Activated naive CD8-positive, alpha-beta T cell treated with anti-CD3 and anti-CD28 coated beads, Interleukin-2, amount 50 U/mL, for 24 hours (primary cell): Measurements from ENCODE around the gene EFNA5.

Experiments
- ATAC-seq: fragments of 150-1000 bp; cut with Tn5 transposase; one replicate; pipeline ENCODE4 v1.10.0; 2021
- DNase-seq: peaks from one replicate; pipeline ENCODE4 v3.0.0; 2021
- H3K27ac Mint-ChIP-seq: one replicate; pipeline ENCODE4 v1.8.0; 2021; ENCODE audit warnings: mild to moderate bottlenecking, mixed read lengths
- H3K27me3 Mint-ChIP-seq: one replicate; pipeline ENCODE4 v1.8.0; 2021; ENCODE audit warnings: mixed read lengths
- H3K36me3 Mint-ChIP-seq: one replicate; pipeline ENCODE4 v1.8.0; 2021; ENCODE audit warnings: low read depth, mixed read lengths
- H3K4me1 Mint-ChIP-seq: one replicate; pipeline ENCODE4 v1.8.0; 2021; ENCODE audit warnings: mixed read lengths
- H3K4me3 Mint-ChIP-seq: one replicate; pipeline ENCODE4 v1.8.0; 2021; ENCODE audit warnings: mild to moderate bottlenecking, moderate library complexity, mixed read lengths
- H3K9me3 Mint-ChIP-seq: one replicate; pipeline ENCODE4 v1.8.0; 2021; ENCODE audit warnings: mixed read lengths

EFNA5 gene

DNA sequence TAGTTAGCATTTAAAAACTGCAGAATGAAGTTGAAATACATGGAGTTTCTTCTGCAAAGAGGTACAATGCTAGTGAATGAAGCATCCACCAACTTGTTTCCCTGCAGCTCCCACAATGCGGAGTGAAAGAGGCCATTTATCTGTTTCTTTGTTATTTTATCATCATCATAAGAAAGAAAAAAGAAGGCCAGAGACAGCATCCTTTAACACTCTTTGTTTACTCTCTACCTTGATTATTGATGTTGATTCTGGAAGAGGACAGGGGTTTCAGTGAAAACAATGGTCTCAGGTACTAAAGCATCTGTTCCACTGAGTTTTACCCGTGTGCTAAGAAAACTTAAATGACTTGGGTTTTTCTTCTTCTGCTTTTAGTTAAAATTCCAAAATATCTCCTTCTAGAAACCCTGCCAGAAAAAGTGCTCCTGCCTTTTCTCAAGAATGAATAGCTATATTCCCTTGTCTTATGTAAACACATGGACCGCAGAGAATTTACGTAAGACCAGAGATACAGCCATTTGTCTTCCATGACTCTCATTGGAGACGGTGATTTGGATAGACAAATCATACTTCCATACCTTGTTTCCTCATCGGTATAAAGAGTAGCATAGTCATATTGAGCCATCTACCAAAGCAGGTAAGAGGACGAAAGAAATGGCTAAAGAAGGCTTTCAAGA, 81.1 kb downstream of the EFNA5 start:
- H3K4me1 Mint-ChIP-seq = no peaks in the 10 kb centered on the region
- H3K9me3 Mint-ChIP-seq = no peaks in the 10 kb centered on the region
- ATAC-seq (no peak), DNase-seq (no peak)
- H3K27ac Mint-ChIP-seq = no peak overlapping the region
- no peaks in the 10 kb centered on the region for H3K36me3 Mint-ChIP-seq
- H3K4me3 Mint-ChIP-seq = no peak overlapping the region
- H3K27me3 Mint-ChIP-seq = no peaks in the 10 kb centered on the region

DNA sequence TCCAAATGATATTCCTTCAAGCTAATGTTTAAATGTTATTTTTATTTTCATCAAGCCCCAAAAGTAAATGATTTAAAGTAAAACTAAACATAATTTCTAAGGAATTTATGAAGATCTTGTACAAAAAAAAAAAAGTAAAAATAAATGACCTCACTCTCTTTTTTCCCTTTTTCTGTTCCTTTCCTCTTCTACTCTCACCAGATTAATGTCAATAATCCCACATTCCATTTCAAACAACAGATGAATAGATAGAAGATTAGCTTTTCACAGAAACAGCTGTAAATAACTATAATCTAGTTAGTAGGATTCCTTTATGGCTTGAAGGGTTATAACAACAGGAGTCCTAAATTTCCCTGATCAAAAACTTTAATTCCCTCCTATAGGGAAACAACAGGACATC, 88.1 kb downstream of the EFNA5 start:
- no peak for DNase-seq
- no peak for ATAC-seq
- Mint-ChIP-seq H3K27me3 (peaks cover 4% of the 10 kb centered on the region), H3K36me3 (no peaks in the 10 kb centered on the region), H3K9me3 (no peaks in the 10 kb centered on the region), H3K4me1 (no peaks in the 10 kb centered on the region), H3K27ac (no peak overlapping the region), H3K4me3 (no peak overlapping the region)

DNA sequence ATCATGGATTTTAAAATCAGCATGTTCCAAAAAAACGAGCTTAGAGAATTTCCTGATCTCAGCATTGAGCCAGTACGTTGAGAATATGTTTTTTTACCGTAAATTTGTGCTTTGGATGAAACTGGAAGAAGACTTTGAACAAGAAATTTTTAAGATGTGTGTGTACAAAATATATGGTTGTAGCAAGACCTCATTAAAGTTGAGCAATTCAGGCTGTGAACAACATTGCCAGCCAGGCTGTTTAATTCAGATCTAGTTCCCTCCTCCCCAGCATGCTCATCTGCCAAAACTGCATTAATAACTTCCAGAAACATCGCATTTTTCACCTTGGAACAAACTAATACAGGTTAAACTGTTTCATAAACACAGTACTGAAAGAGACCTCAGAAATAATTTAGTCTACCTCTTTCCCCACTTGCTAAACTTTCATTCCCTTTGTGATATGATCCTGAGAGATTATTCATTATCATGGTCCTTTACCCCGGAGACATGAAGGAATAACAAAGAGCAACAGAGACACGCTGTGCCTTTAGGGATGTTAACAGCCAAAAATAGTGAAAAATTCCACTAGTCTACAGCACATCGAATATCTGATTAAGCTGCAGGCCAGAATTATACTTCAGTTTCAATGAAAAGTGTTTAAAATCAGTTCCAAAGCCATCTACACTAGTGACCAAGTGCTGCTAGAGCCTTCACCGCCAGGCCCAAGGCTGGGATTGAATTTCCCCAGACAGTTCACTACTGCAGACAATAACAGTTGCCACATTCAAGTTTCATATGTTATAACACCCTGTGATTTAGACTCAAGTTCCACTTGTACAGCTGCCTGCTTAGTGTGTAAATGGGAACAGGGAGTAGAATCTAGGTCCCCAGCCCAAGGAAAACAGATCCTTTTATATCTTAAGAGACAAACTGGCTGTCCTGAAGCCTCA, 89.6 kb downstream of the EFNA5 start:
- no peak for DNase-seq
- Mint-ChIP-seq H3K4me3 (no peak overlapping the region), H3K27ac (no peak overlapping the region), H3K27me3 (peaks cover 7% of the 10 kb centered on the region), H3K9me3 (no peaks in the 10 kb centered on the region), H3K4me1 (no peaks in the 10 kb centered on the region), H3K36me3 (no peaks in the 10 kb centered on the region)
- ATAC-seq = no peak

DNA sequence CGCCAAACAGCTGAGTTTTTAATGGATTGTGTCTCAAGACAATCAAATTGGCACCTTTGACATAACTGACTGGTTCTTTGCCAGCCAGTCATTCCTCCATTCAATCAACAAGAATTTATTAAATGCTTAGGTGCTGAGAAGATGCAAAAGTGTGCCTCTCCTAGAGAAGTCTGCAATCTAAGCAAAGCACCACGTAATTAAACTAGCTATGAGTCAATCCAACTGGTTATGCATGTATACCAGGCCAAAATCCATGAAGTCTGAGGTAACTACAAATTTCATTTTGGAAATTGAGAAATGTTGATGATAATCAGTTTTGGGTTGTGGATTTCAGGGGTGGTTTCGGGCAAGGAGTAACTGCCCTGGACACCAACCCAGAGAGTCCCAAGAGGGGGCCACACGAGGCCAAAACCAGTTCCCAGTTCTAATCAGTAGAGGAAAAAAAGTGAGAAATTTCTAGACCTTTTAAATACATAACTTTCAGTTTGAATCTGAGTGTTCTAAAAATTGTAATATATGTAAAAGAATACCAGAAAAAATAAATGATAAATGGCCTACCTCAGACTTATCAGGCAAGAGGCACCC, 92.6 kb downstream of the EFNA5 start:
- H3K27me3 Mint-ChIP-seq = peaks cover 16% of the 10 kb centered on the region
- no peaks in the 10 kb centered on the region for H3K9me3 Mint-ChIP-seq
- no peaks in the 10 kb centered on the region for H3K36me3 Mint-ChIP-seq
- no peak for ATAC-seq
- no peak for DNase-seq
- H3K4me3 Mint-ChIP-seq = no peak overlapping the region
- no peak overlapping the region for H3K27ac Mint-ChIP-seq
- H3K4me1 Mint-ChIP-seq = no peaks in the 10 kb centered on the region

DNA sequence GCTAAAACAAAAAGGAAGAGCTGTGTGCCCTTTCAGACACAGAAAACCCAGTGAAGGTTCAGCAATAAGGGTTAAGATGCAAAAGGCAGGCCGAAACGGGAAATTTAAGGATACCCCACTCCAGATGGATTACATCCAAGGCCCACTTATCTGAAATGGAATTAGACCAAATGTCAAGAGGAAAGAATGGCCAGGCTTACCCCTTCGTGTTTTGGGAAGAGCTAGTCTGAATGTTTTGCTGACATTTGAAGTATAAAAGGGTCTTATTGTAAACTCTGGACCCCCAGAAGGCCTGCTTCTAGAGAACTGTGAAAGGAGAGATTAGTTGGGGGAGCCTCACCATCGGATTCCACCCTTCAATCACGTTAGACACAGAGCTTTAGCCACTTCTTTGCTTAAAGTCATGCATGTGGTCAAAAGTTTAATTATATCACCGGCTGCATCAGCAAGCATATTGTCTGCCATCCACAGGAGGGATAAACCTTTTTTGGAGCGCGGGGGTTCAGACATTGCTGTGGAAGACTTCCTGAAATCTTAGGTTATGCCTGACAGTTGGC, 93.3 kb downstream of the EFNA5 start:
- H3K4me1 Mint-ChIP-seq = no peaks in the 10 kb centered on the region
- H3K27me3 Mint-ChIP-seq = peaks cover 22% of the 10 kb centered on the region
- no peaks in the 10 kb centered on the region for H3K9me3 Mint-ChIP-seq
- DNase-seq (no peak), ATAC-seq (no peak)
- no peak overlapping the region for H3K4me3 Mint-ChIP-seq
- no peak overlapping the region for H3K27ac Mint-ChIP-seq
- no peaks in the 10 kb centered on the region for H3K36me3 Mint-ChIP-seq

DNA sequence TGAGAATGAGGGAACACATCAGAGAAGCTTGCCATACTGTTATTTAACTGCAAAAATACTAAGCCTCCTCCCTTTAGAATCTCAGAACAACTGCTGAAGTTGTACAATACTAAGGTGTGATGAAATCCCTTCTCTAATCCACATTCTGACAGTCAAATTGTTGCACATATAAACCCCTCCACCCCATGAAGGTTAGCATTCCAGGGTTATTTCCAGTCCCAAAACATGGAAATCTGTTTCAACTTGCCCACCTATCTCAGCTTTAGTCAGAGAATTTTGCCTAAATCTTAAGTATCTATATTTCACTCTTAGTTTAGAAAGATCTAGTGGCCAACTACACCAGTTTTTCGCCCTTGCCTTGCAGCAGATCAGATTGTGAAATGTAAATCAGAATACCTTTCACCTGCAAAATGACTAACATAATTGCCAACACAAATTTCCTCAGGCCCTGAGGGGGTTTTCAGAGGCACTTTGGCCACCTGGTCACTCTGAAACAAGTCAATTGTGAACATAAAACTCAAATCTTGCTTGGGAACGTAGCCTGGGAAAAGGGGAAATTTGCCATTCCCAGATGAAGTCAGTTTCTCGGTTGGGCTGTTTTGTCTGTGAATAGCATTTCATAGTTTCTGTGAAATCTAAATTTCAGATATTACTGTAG, 93.9 kb downstream of the EFNA5 start:
- Mint-ChIP-seq H3K4me3 (no peak overlapping the region), H3K36me3 (no peaks in the 10 kb centered on the region), H3K27me3 (peaks cover 28% of the 10 kb centered on the region), H3K27ac (no peak overlapping the region), H3K4me1 (peaks cover 3% of the 10 kb centered on the region), H3K9me3 (no peaks in the 10 kb centered on the region)
- no peak for DNase-seq
- ATAC-seq = no peak

DNA sequence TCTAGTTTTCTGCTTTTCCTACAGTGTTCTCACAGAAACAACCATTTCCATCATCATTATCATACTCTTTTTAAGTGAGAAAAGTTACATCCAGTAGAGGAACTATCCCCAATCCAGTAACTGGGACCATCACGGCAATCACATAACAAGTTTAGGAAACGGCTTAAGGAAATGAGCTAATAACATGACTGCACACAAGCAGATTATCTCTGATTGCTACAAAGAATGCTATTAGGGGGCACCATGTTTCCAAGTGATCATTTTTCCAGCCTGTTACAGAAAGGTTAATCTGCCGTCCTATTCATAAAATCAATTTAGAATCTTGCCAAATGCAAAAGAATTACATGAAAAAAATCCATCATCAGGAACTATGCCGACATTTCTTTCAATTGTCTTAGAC, 94.6 kb downstream of the EFNA5 start:
- no peak overlapping the region for H3K27ac Mint-ChIP-seq
- ATAC-seq (no peak), DNase-seq (no peak)
- H3K36me3 Mint-ChIP-seq = no peaks in the 10 kb centered on the region
- H3K4me3 Mint-ChIP-seq = no peak overlapping the region
- H3K9me3 Mint-ChIP-seq = no peaks in the 10 kb centered on the region
- H3K27me3 Mint-ChIP-seq = peaks cover 26% of the 10 kb centered on the region
- peaks cover 10% of the 10 kb centered on the region for H3K4me1 Mint-ChIP-seq

DNA sequence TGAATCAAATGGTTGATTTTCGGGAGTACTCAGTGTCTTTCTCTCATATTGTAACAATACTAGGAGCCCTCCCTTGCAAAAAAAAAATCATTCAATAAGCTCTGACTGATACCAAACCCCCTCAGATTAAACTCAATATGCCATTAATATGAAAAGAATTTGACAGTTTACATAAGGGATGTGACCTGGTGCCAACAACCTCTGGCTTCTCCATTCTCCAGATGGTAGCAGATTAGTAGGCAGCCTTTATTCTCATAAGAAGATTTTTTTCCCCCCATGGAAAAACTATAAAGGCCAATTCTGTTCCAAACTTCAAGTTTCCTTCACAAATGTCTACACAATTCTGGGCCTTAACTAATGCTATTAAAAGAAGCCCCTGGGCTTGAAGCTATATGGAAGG, 96.5 kb downstream of the EFNA5 start:
- H3K27me3 Mint-ChIP-seq = peaks cover 27% of the 10 kb centered on the region

DNA sequence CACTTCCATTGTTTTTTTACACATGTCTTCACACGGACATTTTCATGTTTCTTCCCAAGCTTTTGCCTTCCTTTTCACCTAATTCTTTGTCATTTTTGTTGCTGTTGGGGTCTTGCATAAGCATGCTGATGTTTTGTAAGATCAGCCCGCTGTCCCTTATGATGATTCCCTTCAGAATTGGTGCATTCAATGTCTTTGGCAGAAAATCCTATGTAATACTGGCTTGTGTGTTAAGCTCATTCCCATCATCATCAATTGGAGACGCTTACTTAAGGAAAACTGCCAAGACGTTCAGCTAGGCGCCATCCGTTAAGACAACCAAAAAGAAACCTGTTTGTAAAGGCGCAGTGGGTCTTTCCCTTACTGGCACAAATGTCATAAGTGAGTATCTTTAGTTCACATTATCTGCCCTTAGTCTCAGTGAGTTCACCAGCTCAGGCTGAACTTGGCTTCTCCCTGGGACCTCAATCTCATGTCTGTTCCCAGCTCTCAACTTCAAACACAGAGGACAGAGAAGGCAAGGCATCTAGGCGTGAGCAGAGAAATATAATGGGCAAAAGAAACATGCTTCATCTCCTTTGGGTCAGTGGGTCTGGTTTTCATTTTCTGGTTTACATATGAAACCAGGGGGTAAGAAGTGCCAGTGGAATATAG, 97.9 kb downstream of the EFNA5 start:
- H3K9me3 Mint-ChIP-seq = no peaks in the 10 kb centered on the region
- DNase-seq = no peak
- H3K27ac Mint-ChIP-seq = no peak overlapping the region
- ATAC-seq = no peak
- no peak overlapping the region for H3K4me3 Mint-ChIP-seq
- peaks cover 27% of the 10 kb centered on the region for H3K27me3 Mint-ChIP-seq
- H3K36me3 Mint-ChIP-seq = no peaks in the 10 kb centered on the region
- peaks cover 18% of the 10 kb centered on the region for H3K4me1 Mint-ChIP-seq

More for the DNA sequence above, 96.5 kb downstream of the EFNA5 start:
- ATAC-seq (no peak), DNase-seq (no peak)
- Mint-ChIP-seq H3K4me3 (no peak overlapping the region), H3K27ac (no peak overlapping the region), H3K4me1 (peaks cover 18% of the 10 kb centered on the region), H3K36me3 (no peaks in the 10 kb centered on the region), H3K9me3 (no peaks in the 10 kb centered on the region)

DNA sequence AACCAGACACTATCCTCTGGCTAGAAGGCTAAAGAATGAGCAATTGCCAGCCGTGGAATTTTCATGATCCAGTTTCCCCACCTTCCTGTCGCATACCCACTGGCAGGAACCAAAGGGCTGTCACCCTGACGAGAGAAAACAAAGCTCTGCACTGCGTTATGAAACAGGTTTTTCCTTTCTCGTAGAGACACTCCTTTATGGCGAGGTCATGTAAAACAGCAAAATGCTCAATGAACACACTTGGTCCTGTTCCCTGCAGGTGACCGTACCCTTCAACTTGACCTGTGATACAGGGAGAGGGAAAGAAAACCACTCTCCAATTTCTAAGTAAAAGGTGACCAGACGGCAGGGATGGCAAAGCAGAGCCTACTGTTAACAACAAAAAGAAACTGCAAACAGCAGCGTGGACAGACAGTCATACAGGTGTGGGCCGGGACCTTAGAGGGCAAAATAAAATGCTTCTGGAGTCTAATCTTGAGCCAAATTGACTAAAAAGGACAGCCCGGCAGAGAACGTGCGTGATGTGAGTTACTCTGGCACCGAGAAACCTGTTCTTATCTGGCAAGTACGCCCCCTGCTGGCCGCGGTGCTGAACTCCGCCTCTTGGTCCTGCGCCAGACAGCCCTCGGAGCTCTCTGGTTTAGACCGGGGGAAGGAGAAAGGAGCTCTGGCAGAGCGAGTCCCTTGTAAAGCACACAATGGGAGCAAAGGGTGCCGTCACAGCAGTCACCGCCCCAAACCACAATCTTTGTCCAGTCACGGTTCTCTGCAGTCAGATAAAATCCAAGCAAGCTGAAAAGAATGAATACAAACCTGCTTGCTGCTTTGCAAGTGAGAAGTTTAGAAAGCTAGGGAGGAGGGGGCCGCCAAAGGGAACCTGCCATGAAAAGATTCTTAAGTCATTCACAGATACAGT, 98.9 kb downstream of the EFNA5 start:
- Mint-ChIP-seq H3K27me3 (peaks cover 27% of the 10 kb centered on the region), H3K4me1 (peaks cover 18% of the 10 kb centered on the region), H3K27ac (no peak overlapping the region), H3K4me3 (peak overlapping the region; percentile 77), H3K36me3 (no peaks in the 10 kb centered on the region), H3K9me3 (no peaks in the 10 kb centered on the region)
- ATAC-seq (peak; percentile 89), DNase-seq (peak; percentile 90)

DNA sequence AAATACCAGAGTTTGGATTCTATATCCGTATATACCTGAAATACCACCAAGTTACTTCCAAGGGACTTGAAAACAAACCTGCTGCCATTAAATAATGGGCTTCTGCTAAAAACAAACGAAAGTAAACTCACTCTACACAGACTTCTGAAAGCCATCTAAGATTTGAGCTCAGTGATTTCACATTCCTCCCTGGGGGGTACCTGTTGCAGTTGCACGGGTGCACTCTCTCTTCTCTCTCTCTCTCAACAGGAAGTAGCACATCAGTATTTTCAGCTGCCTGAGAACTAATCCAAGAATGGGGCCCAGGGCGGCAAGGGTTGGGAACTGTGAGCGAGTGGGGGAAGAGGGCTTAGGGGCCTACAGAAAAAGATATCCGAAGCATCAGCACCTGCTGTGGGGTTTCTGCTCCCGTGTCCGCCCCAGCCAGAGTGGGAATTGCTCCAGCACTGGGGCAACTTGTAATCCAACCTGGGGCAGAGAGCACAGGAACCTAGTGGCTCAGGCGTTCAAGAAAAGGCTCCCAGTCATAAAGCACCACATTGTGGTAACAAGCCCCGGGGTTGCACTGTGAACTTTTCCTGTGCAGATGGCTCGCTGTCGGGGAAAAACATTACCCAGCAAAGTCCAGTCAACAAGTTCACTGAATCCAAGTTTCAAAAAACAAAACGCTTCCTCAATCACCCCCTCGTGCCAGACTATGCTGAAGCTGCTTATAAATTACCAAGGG, 99.8 kb downstream of the EFNA5 start:
- H3K4me3 Mint-ChIP-seq = peak overlapping the region; percentile 77
- H3K27me3 Mint-ChIP-seq = peaks cover 27% of the 10 kb centered on the region
- no peaks in the 10 kb centered on the region for H3K36me3 Mint-ChIP-seq
- no peaks in the 10 kb centered on the region for H3K9me3 Mint-ChIP-seq
- H3K4me1 Mint-ChIP-seq = peaks cover 18% of the 10 kb centered on the region
- ATAC-seq (peak; percentile 80), DNase-seq (peak; percentile 32)
- no peak overlapping the region for H3K27ac Mint-ChIP-seq

DNA sequence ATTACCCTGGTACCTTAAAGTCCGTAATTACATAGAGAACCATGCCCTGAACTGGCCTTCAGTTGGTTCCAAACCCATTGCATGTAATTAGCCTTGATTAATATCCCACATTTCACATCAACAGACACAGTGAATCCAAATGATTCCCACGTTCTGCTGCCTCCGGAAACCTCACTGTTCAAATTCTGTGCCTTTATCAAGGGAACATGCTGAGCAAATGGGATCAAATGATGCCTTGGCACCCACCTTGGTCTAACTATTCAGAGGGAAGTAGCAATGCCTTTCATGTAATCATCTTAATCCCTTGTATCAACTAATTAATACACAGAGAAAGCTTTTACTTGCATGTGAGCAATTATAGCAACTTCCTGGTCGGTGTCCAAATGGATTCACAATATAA, 100.6 kb downstream of the EFNA5 start:
- Mint-ChIP-seq H3K27ac (no peak overlapping the region), H3K27me3 (peaks cover 29% of the 10 kb centered on the region), H3K9me3 (no peaks in the 10 kb centered on the region), H3K4me3 (no peak overlapping the region), H3K4me1 (peaks cover 18% of the 10 kb centered on the region), H3K36me3 (no peaks in the 10 kb centered on the region)
- ATAC-seq (no peak), DNase-seq (no peak)
